Measurements from ENCODE around the gene GSS.

DNA sequence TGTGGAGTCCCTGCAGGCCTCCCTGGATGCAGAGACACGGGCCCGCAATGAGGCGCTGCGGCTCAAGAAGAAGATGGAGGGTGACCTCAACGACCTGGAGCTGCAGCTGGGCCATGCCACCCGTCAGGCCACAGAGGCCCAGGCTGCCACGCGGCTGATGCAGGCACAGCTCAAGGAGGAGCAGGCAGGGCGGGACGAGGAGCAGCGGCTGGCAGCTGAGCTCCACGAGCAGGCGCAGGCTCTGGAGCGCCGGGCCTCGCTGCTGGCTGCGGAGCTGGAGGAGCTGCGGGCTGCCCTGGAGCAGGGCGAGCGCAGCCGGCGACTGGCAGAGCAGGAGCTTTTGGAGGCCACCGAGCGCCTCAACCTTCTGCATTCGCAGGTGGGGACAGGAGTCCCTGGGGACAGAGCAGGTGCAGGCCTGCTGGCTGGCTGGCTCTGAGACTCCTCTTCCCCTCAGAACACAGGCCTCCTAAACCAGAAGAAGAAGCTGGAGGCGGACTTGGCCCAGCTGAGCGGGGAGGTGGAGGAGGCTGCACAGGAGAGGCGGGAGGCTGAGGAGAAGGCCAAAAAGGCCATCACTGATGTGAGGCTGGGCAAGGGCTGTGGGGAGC is 44.8 kb upstream of the GSS start:
- TF ChIP-seq, protein P1, sequence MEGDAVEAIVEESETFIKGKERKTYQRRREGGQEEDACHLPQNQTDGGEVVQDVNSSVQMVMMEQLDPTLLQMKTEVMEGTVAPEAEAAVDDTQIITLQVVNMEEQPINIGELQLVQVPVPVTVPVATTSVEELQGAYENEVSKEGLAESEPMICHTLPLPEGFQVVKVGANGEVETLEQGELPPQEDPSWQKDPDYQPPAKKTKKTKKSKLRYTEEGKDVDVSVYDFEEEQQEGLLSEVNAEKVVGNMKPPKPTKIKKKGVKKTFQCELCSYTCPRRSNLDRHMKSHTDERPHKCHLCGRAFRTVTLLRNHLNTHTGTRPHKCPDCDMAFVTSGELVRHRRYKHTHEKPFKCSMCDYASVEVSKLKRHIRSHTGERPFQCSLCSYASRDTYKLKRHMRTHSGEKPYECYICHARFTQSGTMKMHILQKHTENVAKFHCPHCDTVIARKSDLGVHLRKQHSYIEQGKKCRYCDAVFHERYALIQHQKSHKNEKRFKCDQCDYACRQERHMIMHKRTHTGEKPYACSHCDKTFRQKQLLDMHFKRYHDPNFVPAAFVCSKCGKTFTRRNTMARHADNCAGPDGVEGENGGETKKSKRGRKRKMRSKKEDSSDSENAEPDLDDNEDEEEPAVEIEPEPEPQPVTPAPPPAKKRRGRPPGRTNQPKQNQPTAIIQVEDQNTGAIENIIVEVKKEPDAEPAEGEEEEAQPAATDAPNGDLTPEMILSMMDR (IDR thresholded peaks at IDR 0.05), result no peak
- no peak for TF ChIP-seq POLR2A (IDR thresholded peaks at IDR 0.05)

Measured in thyroid gland (tissue), 4 donors.